GM12878 (cell line): ENCODE results near the gene DNAAF1. TPM values are rescaled to one million over a fixed set of nuclear protein-coding genes. Genes with fewer than 3 reads are reported as not detected.

Experiments used
- ATAC-seq: fragments of 200-7000 bp; cut with Tn5 transposase; 3 replicates; pipeline ENCODE4 v1.9.1; 2020; ENCODE audit warnings: mild to moderate bottlenecking, moderate library complexity
- BruUV-seq: library from RNA; stranded (reverse); fragments of 400-500 nt; replicated peaks from 2 replicates; lab custom pipeline; 2021; lab: Mats Ljungman, UMichigan
- CTCF ChIA-PET: fragments of 300-600 bp; sonication (Branson Sonifier 250); formaldehyde crosslinking; extraction: SDS; loops from one replicate; lab custom pipeline; 2021; ENCODE audit warnings: inconsistent platforms; lab: Yijun Ruan, JAX
- POLR2A ChIA-PET: fragments of 350-600 bp; formaldehyde crosslinking; extraction: SDS; loops from one replicate; lab custom pipeline; 2021; ENCODE audit warnings: inconsistent platforms; lab: Charles Lee
- RAD21 ChIA-PET: fragments of 300-600 bp; sonication (Branson Sonifier 250); formaldehyde crosslinking; loops from one replicate; lab custom pipeline; 2023; ENCODE audit warnings: antibody characterized with exemption; ENCODE audit not compliant: unreplicated experiment; lab: Charles Lee
- SMC1A ChIA-PET: fragments of 300-600 bp; sonication (Branson Sonifier 250); formaldehyde crosslinking; loops from one replicate; lab custom pipeline; 2023; ENCODE audit not compliant: unreplicated experiment, uncharacterized antibody; lab: Charles Lee
- DNase-seq: peaks from one replicate; pipeline ENCODE4 v3.0.0-alpha.2; 2011; ENCODE audit warnings: low read depth, low spot score
- FAIRE-seq: peaks from 3 replicates; lab custom pipeline; 2011; peaks lifted over from hg19 to GRCh38; lab: Jason Lieb, UNC
- H2AFZ ChIP-seq: 2 replicates; pipeline ENCODE4 v1.6.0; 2011; ENCODE audit warnings: low read depth, low read length, control low read depth; ENCODE audit not compliant: control insufficient read depth
- H3K27ac ChIP-seq: 2 replicates; pipeline ENCODE4 v1.5.1; 2011; ENCODE audit warnings: control low read depth; ENCODE audit not compliant: control insufficient read depth, insufficient read depth
- H3K27me3 ChIP-seq, 2 experiments: replicated peaks in 1 of 2; 2 replicates each; pipeline versions ENCODE4 v1.6.0 to v1.6.1; 2011; ENCODE audit warnings: low read length in 1 of 2; ENCODE audit not compliant: control insufficient read depth in 2 of 2, insufficient read depth in 2 of 2
- H3K36me3 ChIP-seq, 2 experiments: 2 replicates each; pipeline ENCODE4 v1.5.1; 2011; ENCODE audit warnings: low read length in 1 of 2; ENCODE audit not compliant: control insufficient read depth in 2 of 2, insufficient read depth in 2 of 2
- H3K4me1 ChIP-seq: 2 replicates; pipeline ENCODE4 v1.6.1; 2011; ENCODE audit warnings: mild to moderate bottlenecking, low read length, moderate library complexity, mixed read lengths; ENCODE audit not compliant: control insufficient read depth, insufficient read depth
- H3K4me2 ChIP-seq: 2 replicates; pipeline ENCODE4 v1.6.0; 2011; ENCODE audit warnings: control low read depth; ENCODE audit not compliant: control insufficient read depth, insufficient read depth
- H3K4me3 ChIP-seq: fragments of 200-600 bp; sonication (generic); 2 replicates; pipeline ENCODE4 v1.5.1; 2016
- H3K79me2 ChIP-seq: 2 replicates; pipeline ENCODE4 v1.6.0; 2011; ENCODE audit warnings: low read length; ENCODE audit not compliant: control insufficient read depth, insufficient read depth
- H3K9ac ChIP-seq: 2 replicates; pipeline ENCODE4 v1.8.0; 2011; ENCODE audit warnings: low read length, control low read depth, mixed read lengths; ENCODE audit not compliant: control insufficient read depth, insufficient read depth
- H3K9me3 ChIP-seq: replicated peaks from 3 replicates; pipeline ENCODE4 v1.5.1; 2011; ENCODE audit warnings: mild to moderate bottlenecking, low read length; ENCODE audit not compliant: control insufficient read depth, insufficient read depth
- H4K20me1 ChIP-seq: 2 replicates; pipeline ENCODE4 v1.6.0; 2011; ENCODE audit not compliant: control insufficient read depth, insufficient read depth
- ASH2L ChIP-seq: fragments of 300-600, 200-600 bp; sonication (generic); IDR thresholded peaks from 2 replicates; pipeline ENCODE4 v1.6.1; 2017; ENCODE audit warnings: low read depth, mild to moderate bottlenecking, borderline replicate concordance
- ATF7 ChIP-seq: fragments of 450-650 bp; IDR thresholded peaks from 2 replicates; pipeline ENCODE4 v1.6.1; 2016; ENCODE audit warnings: low read depth, mild to moderate bottlenecking
- BACH1 ChIP-seq: fragments of 450-650 bp; IDR thresholded peaks from 2 replicates; pipeline ENCODE4 v1.6.1; 2017; ENCODE audit warnings: mild to moderate bottlenecking, borderline replicate concordance
- BCLAF1 ChIP-seq: fragments of 450-650 bp; IDR thresholded peaks from 2 replicates; pipeline ENCODE4 v1.6.1; 2017; ENCODE audit warnings: antibody characterized with exemption, mild to moderate bottlenecking, moderate library complexity
- CREM ChIP-seq: IDR thresholded peaks from 2 replicates; pipeline ENCODE4 v1.6.1; 2014; ENCODE audit warnings: antibody characterized with exemption, low read depth
- DPF2 ChIP-seq: fragments of 450-650 bp; IDR thresholded peaks from 2 replicates; pipeline ENCODE4 v1.6.1; 2017; ENCODE audit warnings: mild to moderate bottlenecking
- EP300 ChIP-seq, 2 experiments: fragments of 150-350 bp in 1 of 2; IDR thresholded peaks; 2 replicates each; pipeline ENCODE4 v1.6.1; 2011 to 2012; ENCODE audit warnings: low read depth in 2 of 2, low read length in 2 of 2, borderline replicate concordance in 1 of 2, improper control_type of control experiment in 1 of 2, inconsistent platforms in 1 of 2; ENCODE audit not compliant: control insufficient read depth in 1 of 2
- HDGF ChIP-seq: fragments of 450-650 bp; IDR thresholded peaks from 2 replicates; pipeline ENCODE4 v1.6.1; 2016; ENCODE audit warnings: antibody characterized with exemption
- IKZF1 ChIP-seq: fragments of 450-650 bp; conservative IDR thresholded peaks from 2 replicates; pipeline ENCODE4 v1.6.1; 2017; ENCODE audit warnings: antibody characterized with exemption, mild to moderate bottlenecking
- IKZF2 ChIP-seq, 2 experiments: fragments of 450-650 bp; IDR thresholded peaks; 2 replicates each; pipeline ENCODE4 v1.6.1; 2017; ENCODE audit warnings: mild to moderate bottlenecking in 2 of 2, moderate library complexity in 2 of 2
- JUNB ChIP-seq: IDR thresholded peaks from 2 replicates; pipeline ENCODE4 v1.6.1; 2016; ENCODE audit warnings: antibody characterized with exemption, mild to moderate bottlenecking
- KDM1A ChIP-seq: fragments of 200-600 bp; sonication (generic); IDR thresholded peaks from 2 replicates; pipeline ENCODE4 v1.6.1; 2016; ENCODE audit warnings: borderline replicate concordance
- MTA2 ChIP-seq: fragments of 450-650 bp; IDR thresholded peaks from 2 replicates; pipeline ENCODE4 v1.6.1; 2016; ENCODE audit warnings: low read depth, mild to moderate bottlenecking, moderate library complexity
- NR2F1 ChIP-seq: fragments of 450-650 bp; conservative IDR thresholded peaks from 2 replicates; pipeline ENCODE4 v1.6.1; 2017; ENCODE audit warnings: mild to moderate bottlenecking
- PML ChIP-seq: IDR thresholded peaks from 2 replicates; pipeline ENCODE4 v1.6.1; 2012; ENCODE audit warnings: low read length, inconsistent platforms
- POU2F2 ChIP-seq: IDR thresholded peaks from 3 replicates; pipeline ENCODE4 v1.6.1; 2011; ENCODE audit warnings: low read depth, mild to moderate bottlenecking, low read length, borderline replicate concordance
- RELA ChIP-seq: fragments of 450-650 bp; IDR thresholded peaks from 2 replicates; pipeline ENCODE4 v1.8.0; 2014; ENCODE audit warnings: borderline replicate concordance; ENCODE audit not compliant: partially characterized antibody
- RELB ChIP-seq: fragments of 450-650 bp; IDR thresholded peaks from 2 replicates; pipeline ENCODE4 v1.6.1; 2017; ENCODE audit warnings: low read depth, mild to moderate bottlenecking, moderate library complexity
- RUNX3 ChIP-seq: IDR thresholded peaks from 2 replicates; pipeline ENCODE4 v1.6.1; 2012; ENCODE audit warnings: low read length, inconsistent platforms
- SIX5 ChIP-seq: IDR thresholded peaks from 2 replicates; pipeline ENCODE4 v1.6.1; 2011; ENCODE audit warnings: mild to moderate bottlenecking, low read depth, low read length, moderate library complexity; ENCODE audit not compliant: severe bottlenecking
- TCF7 ChIP-seq: IDR thresholded peaks from 2 replicates; pipeline ENCODE4 v1.6.1; 2014; ENCODE audit warnings: antibody characterized with exemption, borderline replicate concordance
- WGBS: methylation state at CpG from one replicate; pipeline ENCODE4 v1.1.6; 2016; ENCODE audit warnings: low lambda C conversion rate; ENCODE audit not compliant: insufficient replicate concordance, insufficient coverage; ENCODE audit errors: missing lambda C conversion rate; 5-methylcytosine and 5-hydroxymethylcytosine counted together
- in situ Hi-C: fragments of 300-500 bp; cut with MboI; formaldehyde crosslinking; loops from 9 replicates; pipeline ENCODE4 v1.14.3; 2018; ENCODE audit warnings: mixed read lengths
- intact Hi-C: fragments of 100-400 bp; cut with micrococcal nuclease; formaldehyde crosslinking; loops from one replicate; pipeline ENCODE4 v1.14.2; 2022; ENCODE audit not compliant: unreplicated experiment
- polyA plus RNA-seq, 11 experiments: library from polyadenylated mRNA; depleted of rRNA in 4 of 11; unstranded in 6 of 11; stranded (reverse) in 5 of 11; fragments of >200 nt; fragmentation: Nextera tagmentation in 4 of 11; fragmentation: Illumina TruSeq in 1 of 11; extraction: Ambion mirVana in 4 of 11; extraction: Trizol in 1 of 11; gene quantifications; 1 replicate in 1 of 11; 2 replicates in 10 of 11; pipeline versions ENCODE4 v1.2.1 to v1.2.3, GENCODE V29; 2011 to 2016; ENCODE audit warnings: inconsistent platforms in 2 of 11, missing spikeins in 2 of 11, low read depth in 1 of 11
- total RNA-seq, 4 experiments: library from RNA; depleted of rRNA in 3 of 4; stranded (reverse); fragments of >200 nt in 3 of 4; fragmentation: Illumina TruSeq in 1 of 4; extraction: Trizol in 1 of 4; gene quantifications; 2 replicates each; pipeline versions ENCODE4 v1.2.1 to v1.2.3, GENCODE V29; 2013 to 2021

The DNAAF1 gene
- total and polyA plus RNA-seq, 10 of the 15 experiments (the other 5 are each of a cell fraction or from before 2014, with no cell fraction given) = 0.02 to 0.76 (median 0.08) TPM; not detected in 6

GRCh38 chr16:84138824-84139627 lies 6.1 kb upstream of the DNAAF1 start:
- peak; percentile 97 for ATAC-seq
- H3K4me2 ChIP-seq = peak overlapping the region; percentile 71
- POLR2A ChIA-PET = no interaction called here
- peak overlapping the region; percentile 29; the same call in 1 of the 2 replicates for H2AFZ ChIP-seq
- BruUV-seq = no TSS peak
- SMC1A ChIA-PET = interaction anchor here (0.7 to 1.5 kb wide), 3 partner anchors 22 to 51 kb away, joined by 3 to 4 read pairs (median 3); no protein-coding TSS in a partner anchor
- peak; percentile 87 for FAIRE-seq
- H3K4me3 ChIP-seq = no peak overlapping the region
- peaks cover 11% of the 10 kb centered on the region for H3K4me1 ChIP-seq
- no peak overlapping the region for H3K9ac ChIP-seq
- no peak overlapping the region for H3K27ac ChIP-seq
- in situ Hi-C loops = no loop called here
- no peaks in the 10 kb centered on the region for H3K27me3 ChIP-seq
- CTCF ChIA-PET = interaction anchor here (0.8 to 1.5 kb wide), 7 partner anchors 16 to 53 kb away, joined by 3 to 7 read pairs (median 3); partner anchors contain the start of gene TAF1C
- H3K9me3 ChIP-seq = no peaks in the 10 kb centered on the region
- intact Hi-C loops = no loop called here
- WGBS = 80% methylated on average over 14 of the region's 14 CpGs
- peaks cover 1% of the 10 kb centered on the region for H3K79me2 ChIP-seq
- peak; percentile 56 for DNase-seq
- no peaks in the 10 kb centered on the region for H4K20me1 ChIP-seq
- no peaks in the 10 kb centered on the region for H3K36me3 ChIP-seq
- RAD21 ChIA-PET = interaction anchor here (0.8 kb wide), 1 partner anchor 26 kb away, joined by 3 read pairs; no protein-coding TSS in a partner anchor
- no peak for TF ChIP-seq RELA
- peak; percentile 80; the same call in 1 of the 2 replicates for TF ChIP-seq BACH1
- peak; percentile 59 for TF ChIP-seq TCF7
- peak; percentile 40 for TF ChIP-seq IKZF1
- TF ChIP-seq NR2F1 = 0 out of 2 replicates have a peak, but pooled peaks have one; percentile 32
- TF ChIP-seq JUNB = no peak
- 0 out of 3 replicates have a peak, but pooled peaks have one; percentile 29 for TF ChIP-seq POU2F2
- TF ChIP-seq MTA2 = peak; percentile 46; the same call in 1 of the 2 replicates
- no peak for TF ChIP-seq DPF2
- TF ChIP-seq SIX5 = peak; percentile 43
- TF ChIP-seq CREM = 0 out of 2 replicates have a peak, but pooled peaks have one; percentile 21
- peak; percentile 66; the same call in 1 of the 2 replicates for TF ChIP-seq ATF7
- peak; percentile 51 to 54; a peak in 2 of 4 replicates for TF ChIP-seq IKZF2 (IDR thresholded peaks at IDR 0.05)
- TF ChIP-seq RELB = peak; percentile 67
- TF ChIP-seq EP300 (IDR thresholded peaks at IDR 0.05; ENCODE audit: borderline replicate concordance in 1 of 2, control insufficient read depth in 1 of 2, low read depth in 2 of 2, low read length in 2 of 2) = peak; percentile 33 to 36; a peak in 1 of 4 replicates
- peak; percentile 69 for TF ChIP-seq RUNX3
- no peak for TF ChIP-seq ASH2L
- no peak for TF ChIP-seq BCLAF1
- TF ChIP-seq KDM1A = no peak
- TF ChIP-seq PML = no peak
- 0 out of 2 replicates have a peak, but pooled peaks have one; percentile 23 for TF ChIP-seq HDGF
